Measurements from ENCODE around the gene RPL13.
A peak's percentile ranks its signal among the peaks of the same experiment; 100 is the strongest.

Gene RPL13

GRCh38 chr16:89560378-89561141 is at the start of gene RPL13:
Gene RPL13, plus strand, starts transcription at chr16:89560682. Its CDS starts 278 bp downstream, at chr16:89560960.
- TF ChIP-seq CTCF (IDR thresholded peaks at IDR 0.05; ENCODE audit: borderline replicate concordance, insufficient read depth, low read depth, low read length) = no peak
- peak within 1 kb of the TSS; percentile 93 for H3K4me3 ChIP-seq (ENCODE audit: low read depth, low read length)

- TF ChIP-seq CTCF (IDR thresholded peaks at IDR 0.05; ENCODE audit: borderline replicate concordance, insufficient read depth, low read depth, low read length) = no peak
- H3K4me3 ChIP-seq (ENCODE audit: low read depth, low read length) = no peak overlapping the region
These were observed 49.1 kb upstream of the RPL13 start for GRCh38 chr16:89511374-89511773.

- TF ChIP-seq CTCF (IDR thresholded peaks at IDR 0.05; ENCODE audit: borderline replicate concordance, insufficient read depth, low read depth, low read length) = no peak
- no peak overlapping the region for H3K4me3 ChIP-seq (ENCODE audit: low read depth, low read length)
These were observed 48.0 kb upstream of the RPL13 start for GRCh38 chr16:89512453-89512852.

GRCh38 chr16:89517128-89517527 is 43.4 kb upstream of the RPL13 start:
- no peak for TF ChIP-seq CTCF (IDR thresholded peaks at IDR 0.05; ENCODE audit: borderline replicate concordance, insufficient read depth, low read depth, low read length)

GRCh38 chr16:89519881-89520280 is 40.6 kb upstream of the RPL13 start:
- no peak for TF ChIP-seq CTCF (IDR thresholded peaks at IDR 0.05; ENCODE audit: borderline replicate concordance, insufficient read depth, low read depth, low read length)
- H3K4me3 ChIP-seq (ENCODE audit: low read depth, low read length) = no peak overlapping the region

More at GRCh38 chr16:89517128-89517527, 43.4 kb upstream of the RPL13 start:
- H3K4me3 ChIP-seq (ENCODE audit: low read depth, low read length) = no peak overlapping the region

GRCh38 chr16:89522287-89522686 is 38.2 kb upstream of the RPL13 start:
- H3K4me3 ChIP-seq (ENCODE audit: low read depth, low read length) = no peak overlapping the region
- TF ChIP-seq CTCF (IDR thresholded peaks at IDR 0.05; ENCODE audit: borderline replicate concordance, insufficient read depth, low read depth, low read length) = no peak

- H3K4me3 ChIP-seq (ENCODE audit: low read depth, low read length) = no peak overlapping the region
- no peak for TF ChIP-seq CTCF (IDR thresholded peaks at IDR 0.05; ENCODE audit: borderline replicate concordance, insufficient read depth, low read depth, low read length)
These were observed 36.7 kb upstream of the RPL13 start for GRCh38 chr16:89523680-89524344.

Measured in GM12875 (cell line).